ENCODE results near the gene GYS1. TPM values are rescaled to one million over a fixed set of nuclear protein-coding genes. Genes with fewer than 3 reads are reported as not detected.

Gene GYS1
- total and polyA plus RNA-seq, 2 experiments from 2014 or later: 155 to 195 TPM

DNA sequence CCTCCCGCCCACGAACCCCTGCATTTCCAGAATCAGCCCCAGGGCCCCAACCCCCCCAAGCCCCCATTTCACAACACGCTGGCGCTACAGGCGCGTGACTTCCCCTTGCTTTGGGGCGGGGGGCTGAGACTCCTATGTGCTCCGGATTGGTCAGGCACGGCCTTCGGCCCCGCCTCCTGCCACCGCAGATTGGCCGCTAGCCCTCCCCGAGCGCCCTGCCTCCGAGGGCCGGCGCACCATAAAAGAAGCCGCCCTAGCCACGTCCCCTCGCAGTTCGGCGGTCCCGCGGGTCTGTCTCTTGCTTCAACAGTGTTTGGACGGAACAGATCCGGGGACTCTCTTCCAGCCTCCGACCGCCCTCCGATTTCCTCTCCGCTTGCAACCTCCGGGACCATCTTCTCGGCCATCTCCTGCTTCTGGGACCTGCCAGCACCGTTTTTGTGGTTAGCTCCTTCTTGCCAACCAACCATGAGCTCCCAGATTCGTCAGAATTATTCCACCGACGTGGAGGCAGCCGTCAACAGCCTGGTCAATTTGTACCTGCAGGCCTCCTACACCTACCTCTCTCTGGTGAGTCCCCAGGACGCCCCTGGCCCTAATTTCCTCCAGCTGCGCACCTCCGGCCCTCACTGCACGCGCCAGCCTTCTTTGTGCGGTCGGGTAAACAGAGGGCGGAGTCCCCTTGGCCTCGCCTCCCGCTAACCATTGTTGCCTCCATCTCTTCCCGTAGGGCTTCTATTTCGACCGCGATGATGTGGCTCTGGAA, 27.9 kb downstream of the GYS1 start, which contains the start of gene FTL:
Gene FTL, plus strand, starts transcription at position 270 of the 766 bp plus-strand sequence. Its CDS starts 199 bp downstream, at position 469.
- Histone ChIP-seq H3K27ac (peak within 1 kb of the TSS; percentile 82), H3K36me3 (peaks cover 28% of the 10 kb centered on the region), H3K9me3 (ENCODE audit: low read depth) (no peaks in the 10 kb centered on the region), H3K27me3 (no peaks in the 10 kb centered on the region), H3K4me1 (ENCODE audit: low read depth) (peaks cover 17% of the 10 kb centered on the region), H3K4me3 (peak within 1 kb of the TSS; percentile 62)
- TF ChIP-seq, protein P1, sequence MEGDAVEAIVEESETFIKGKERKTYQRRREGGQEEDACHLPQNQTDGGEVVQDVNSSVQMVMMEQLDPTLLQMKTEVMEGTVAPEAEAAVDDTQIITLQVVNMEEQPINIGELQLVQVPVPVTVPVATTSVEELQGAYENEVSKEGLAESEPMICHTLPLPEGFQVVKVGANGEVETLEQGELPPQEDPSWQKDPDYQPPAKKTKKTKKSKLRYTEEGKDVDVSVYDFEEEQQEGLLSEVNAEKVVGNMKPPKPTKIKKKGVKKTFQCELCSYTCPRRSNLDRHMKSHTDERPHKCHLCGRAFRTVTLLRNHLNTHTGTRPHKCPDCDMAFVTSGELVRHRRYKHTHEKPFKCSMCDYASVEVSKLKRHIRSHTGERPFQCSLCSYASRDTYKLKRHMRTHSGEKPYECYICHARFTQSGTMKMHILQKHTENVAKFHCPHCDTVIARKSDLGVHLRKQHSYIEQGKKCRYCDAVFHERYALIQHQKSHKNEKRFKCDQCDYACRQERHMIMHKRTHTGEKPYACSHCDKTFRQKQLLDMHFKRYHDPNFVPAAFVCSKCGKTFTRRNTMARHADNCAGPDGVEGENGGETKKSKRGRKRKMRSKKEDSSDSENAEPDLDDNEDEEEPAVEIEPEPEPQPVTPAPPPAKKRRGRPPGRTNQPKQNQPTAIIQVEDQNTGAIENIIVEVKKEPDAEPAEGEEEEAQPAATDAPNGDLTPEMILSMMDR (IDR thresholded peaks at IDR 0.05; ENCODE audit: low read depth, low read length): no peak
- DNase-seq (ENCODE audit: low read depth in 1 of 2, low spot score in 1 of 2): peak; percentile 94 to 98

DNA sequence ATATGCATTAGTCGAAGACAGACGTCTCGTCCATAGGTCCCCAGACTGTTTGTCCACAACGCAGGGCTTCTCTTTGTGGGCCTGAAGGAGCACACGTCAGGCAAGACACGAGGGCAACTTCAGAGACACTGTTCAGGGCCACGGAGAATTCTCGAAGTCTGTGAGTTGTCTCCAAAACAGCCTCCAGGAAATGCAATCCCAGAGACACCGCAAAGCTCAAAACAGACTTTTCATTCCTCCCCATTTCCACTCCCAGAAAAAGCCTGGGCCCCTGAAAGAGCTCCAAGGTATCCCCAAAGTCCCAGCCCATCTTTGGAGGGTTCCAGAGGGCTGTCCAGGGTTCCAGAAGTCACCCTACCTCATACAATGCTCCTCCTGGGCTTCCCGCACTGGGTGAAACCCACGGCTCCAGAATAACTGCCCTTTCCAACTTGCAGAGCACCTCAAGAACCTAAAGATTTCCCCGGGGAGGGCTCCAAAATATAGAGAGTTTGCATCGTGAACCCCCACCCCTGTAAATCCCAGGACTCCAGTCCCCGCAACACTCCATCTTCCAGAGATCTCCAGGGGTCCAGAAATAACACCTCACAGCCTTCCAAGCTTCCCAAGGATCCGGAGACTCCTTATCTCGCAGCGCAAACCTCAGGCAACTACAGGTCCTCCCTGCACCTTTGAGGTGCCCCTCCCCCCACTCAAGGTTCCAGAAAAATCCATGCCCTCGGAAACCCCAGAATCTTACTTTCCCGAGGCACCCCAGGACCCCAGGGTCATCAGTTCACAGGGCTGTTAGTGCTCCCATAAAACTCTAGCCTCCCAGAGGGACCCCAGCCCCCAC, 28.7 kb downstream of the GYS1 start:
- Histone ChIP-seq H3K4me1 (ENCODE audit: low read depth) (peaks cover 17% of the 10 kb centered on the region), H3K4me3 (peak overlapping the region; percentile 62), H3K27ac (peak overlapping the region; percentile 82), H3K27me3 (no peaks in the 10 kb centered on the region), H3K36me3 (peaks cover 20% of the 10 kb centered on the region), H3K9me3 (ENCODE audit: low read depth) (no peaks in the 10 kb centered on the region)
- TF ChIP-seq, protein P1 (IDR thresholded peaks at IDR 0.05; ENCODE audit: low read depth, low read length): no peak
- DNase-seq (ENCODE audit: low read depth in 1 of 2, low spot score in 1 of 2): peak; percentile 21 to 70

DNA sequence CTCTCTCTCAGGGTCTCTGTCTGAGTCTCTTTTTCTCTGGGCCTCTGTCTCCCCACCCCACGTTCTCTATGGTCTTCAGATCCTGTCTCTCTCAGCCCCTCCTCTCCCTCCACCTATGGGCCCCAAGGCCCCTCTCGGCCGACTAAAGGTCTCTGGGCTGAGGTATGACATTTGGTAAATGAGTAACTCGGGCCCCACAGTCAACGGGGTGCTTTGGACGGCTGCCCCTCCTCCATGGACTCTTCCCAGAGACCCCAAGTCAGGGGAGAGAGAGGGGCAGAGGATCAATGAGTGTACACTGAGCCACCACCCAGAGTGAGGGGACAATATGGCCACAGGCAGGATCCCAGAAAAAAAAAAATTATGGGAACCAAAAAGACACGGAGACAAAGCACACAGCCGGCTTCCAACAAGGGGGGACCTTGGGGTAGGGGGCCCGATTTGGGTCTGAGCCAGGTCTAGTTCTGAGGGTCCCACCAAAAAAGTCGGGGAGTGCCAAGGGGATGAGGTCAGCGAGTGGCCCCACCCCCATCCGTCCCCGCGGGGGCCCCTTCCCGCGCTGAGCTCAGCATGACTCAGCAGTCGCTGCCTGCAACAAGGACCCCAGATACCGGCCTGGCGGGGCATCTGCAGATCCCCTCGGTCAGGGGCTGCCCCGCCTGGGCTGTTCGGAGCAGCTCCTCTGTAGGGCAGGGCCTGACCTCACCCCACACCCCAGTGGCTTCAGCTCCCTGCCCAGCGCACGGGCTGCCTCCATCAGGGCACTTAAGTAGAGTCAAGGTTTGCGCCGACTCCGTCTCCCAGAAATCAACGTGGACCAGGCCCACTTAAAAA, 29.5 kb downstream of the GYS1 start:
- H3K27ac ChIP-seq: peak overlapping the region; percentile 82
- peaks cover 11% of the 10 kb centered on the region for H3K36me3 ChIP-seq
- H3K4me1 ChIP-seq (ENCODE audit: low read depth): peaks cover 17% of the 10 kb centered on the region
- peak overlapping the region; percentile 4 for H3K4me3 ChIP-seq
- no peaks in the 10 kb centered on the region for H3K27me3 ChIP-seq
- TF ChIP-seq, protein P1 (IDR thresholded peaks at IDR 0.05; ENCODE audit: low read depth, low read length): no peak
- DNase-seq (ENCODE audit: low read depth in 1 of 2, low spot score in 1 of 2): peak; percentile 55 to 76
- no peaks in the 10 kb centered on the region for H3K9me3 ChIP-seq (ENCODE audit: low read depth)

DNA sequence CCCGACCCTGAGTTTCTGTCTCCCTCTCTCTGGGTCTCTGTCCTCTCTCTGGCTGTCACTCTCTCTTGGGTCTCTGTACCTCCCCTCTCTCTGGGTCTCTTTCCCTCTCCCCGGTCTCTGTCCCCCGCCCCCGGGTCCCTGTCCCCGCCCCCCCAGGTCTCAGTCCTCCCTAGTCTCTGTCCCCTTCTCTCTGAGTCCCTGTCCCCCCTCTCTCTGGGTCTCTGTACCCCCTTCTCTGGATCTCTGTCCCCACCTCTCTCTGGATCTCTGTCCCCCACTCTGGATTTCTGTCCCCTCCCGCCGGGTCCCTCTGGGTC, 30.3 kb downstream of the GYS1 start:
- no peak for DNase-seq (ENCODE audit: low read depth in 1 of 2, low spot score in 1 of 2)
- H3K4me1 ChIP-seq (ENCODE audit: low read depth): peaks cover 17% of the 10 kb centered on the region
- H3K36me3 ChIP-seq: peaks cover 7% of the 10 kb centered on the region
- H3K27ac ChIP-seq: peak overlapping the region; percentile 82
- H3K4me3 ChIP-seq: no peak overlapping the region
- TF ChIP-seq, protein P1 (IDR thresholded peaks at IDR 0.05; ENCODE audit: low read depth, low read length): no peak
- no peaks in the 10 kb centered on the region for H3K27me3 ChIP-seq
- H3K9me3 ChIP-seq (ENCODE audit: low read depth): no peaks in the 10 kb centered on the region

Measured in cardiac muscle cell (in vitro differentiated cells and primary cell).